HK-2 (cell line): ENCODE data around the gene SLCO2B1.
A peak's percentile ranks its signal among the peaks of the same experiment; 100 is the strongest.

Source experiments
- DNase-seq: peaks from one replicate; pipeline ENCODE4 v3.0.0-alpha.2; 2018; ENCODE audit not compliant: unreplicated experiment

The SLCO2B1 gene

DNA sequence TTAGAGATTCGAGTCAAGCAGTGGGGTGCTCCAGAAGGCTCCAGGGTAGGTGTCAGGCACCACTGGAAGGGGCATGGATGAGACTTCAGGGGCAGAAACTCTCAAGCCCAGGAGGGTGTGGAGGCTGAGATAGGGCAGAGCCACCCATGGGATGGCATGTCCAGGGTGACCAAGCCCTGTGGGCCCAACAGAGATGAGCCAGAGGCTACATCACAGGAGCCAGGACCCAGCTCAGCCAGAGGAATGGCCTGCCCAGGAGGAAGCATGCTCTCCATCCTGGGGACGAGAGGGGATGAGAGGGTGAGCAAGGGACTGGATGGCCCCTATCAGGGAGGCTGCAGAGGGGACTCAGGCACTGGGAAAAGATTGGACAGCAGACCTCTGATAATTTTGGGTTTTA, 42.8 kb downstream of the SLCO2B1 start:
- no peak for DNase-seq

DNA sequence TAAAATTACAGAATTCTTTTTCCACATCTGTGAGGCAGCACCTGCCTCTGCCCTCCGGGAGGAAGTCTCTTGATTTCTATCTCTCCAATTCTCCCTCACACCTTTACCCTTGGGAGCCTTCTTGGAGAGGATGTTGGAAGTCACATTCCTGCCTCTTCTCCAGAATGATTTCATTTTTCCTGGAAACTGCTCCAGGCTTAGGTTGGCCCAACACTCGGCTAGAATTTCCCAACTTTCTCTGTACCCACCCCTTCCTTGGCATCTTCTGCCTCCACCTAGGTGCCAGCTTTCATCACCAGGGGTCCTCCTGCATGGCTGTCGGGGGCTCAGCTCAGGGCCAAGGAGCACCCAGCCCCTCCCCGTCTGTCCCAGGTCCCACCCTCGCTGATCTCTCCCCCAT, 43.2 kb downstream of the SLCO2B1 start:
- DNase-seq: no peak

DNA sequence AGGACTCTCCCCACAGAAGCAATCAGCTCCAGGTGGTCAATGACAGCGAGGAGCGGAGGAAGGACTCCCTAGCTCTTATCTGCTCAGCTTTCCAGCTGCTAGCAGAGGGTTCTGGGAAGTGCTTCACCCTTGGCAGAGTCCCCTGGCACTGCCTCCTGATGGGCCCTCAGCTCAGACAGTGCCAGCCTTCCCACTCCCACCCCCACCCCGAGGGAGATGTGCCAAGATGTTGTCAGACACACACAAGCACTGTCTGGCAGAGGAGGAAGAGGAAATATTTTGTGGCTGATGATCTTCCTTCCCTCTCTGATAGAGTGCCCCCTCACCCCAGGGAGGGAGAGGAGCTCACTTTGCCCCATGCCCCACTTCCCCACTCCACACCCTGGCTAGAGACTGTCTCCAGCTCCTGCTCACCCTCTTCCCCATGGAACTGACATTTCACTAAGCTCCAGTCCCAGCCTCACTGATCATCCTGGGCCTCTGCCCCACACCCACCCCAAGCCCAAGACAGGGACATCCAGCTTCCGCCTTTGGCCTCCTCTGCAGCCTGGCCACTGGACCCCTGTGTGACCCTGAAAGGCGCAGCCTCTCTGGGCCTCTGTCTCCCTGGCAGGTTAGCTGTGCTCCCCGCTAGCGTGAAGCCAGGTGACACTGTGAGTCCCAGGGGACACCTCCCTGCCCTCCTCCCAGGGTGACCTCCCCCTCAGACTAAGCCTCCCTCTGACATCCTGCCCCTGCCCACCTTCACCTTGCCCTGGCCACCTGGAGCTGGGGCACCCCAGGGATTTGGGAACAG, 44.5 kb downstream of the SLCO2B1 start:
- DNase-seq: no peak

DNA sequence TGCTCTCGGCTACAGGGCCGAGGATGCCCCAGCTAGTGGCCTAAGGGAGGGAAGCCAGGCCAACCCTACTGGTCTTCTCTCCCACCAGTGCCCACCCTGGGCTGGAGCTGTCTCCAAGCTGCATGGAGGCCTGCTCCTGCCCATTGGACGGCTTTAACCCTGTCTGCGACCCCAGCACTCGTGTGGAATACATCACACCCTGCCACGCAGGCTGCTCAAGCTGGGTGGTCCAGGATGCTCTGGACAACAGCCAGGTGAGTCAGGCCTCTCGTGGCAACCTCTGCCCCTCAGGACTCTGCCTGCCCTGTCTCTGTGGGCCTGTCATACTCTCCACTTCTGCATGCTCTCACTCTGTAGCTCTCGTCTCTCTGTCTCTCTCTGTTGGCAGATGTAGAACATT, 45.5 kb downstream of the SLCO2B1 start:
- DNase-seq: no peak

DNA sequence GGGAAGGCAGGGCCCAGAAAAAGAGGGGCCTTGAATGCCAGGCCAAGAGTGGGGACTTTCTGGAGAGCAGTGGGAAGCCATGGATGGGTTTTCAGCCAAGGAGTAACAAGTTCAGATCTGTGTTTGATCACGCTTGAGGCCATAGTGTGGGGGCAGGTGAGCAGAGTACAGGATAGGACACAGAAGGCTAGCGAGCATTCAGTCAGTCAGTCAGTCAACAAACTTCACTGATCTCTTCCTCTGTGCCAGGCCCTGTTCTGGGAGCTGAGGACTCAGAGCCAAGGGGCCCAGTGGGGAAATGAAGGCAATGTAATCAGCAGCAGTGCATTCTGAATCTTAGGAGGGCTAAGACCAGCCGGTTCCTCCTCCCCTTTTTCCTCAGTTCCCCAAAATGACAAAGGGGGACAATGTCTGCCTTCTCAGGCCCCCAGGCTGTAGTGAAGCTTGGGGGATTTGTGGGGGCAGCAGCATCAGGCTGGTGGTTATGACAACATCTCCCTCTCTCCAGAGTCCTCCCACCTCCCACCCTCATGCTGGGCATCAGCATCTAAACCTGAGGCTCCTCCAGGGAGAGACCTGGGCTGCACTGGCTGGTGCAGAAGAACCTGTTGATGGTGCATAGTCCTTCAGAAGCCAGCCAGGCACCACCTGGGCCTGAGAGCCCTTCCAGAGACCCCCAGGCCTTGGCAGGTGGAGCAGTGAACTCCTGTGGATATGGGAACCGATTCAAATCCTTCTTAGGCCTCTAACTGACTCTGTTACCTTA, 46.8 kb downstream of the SLCO2B1 start:
- DNase-seq: no peak

DNA sequence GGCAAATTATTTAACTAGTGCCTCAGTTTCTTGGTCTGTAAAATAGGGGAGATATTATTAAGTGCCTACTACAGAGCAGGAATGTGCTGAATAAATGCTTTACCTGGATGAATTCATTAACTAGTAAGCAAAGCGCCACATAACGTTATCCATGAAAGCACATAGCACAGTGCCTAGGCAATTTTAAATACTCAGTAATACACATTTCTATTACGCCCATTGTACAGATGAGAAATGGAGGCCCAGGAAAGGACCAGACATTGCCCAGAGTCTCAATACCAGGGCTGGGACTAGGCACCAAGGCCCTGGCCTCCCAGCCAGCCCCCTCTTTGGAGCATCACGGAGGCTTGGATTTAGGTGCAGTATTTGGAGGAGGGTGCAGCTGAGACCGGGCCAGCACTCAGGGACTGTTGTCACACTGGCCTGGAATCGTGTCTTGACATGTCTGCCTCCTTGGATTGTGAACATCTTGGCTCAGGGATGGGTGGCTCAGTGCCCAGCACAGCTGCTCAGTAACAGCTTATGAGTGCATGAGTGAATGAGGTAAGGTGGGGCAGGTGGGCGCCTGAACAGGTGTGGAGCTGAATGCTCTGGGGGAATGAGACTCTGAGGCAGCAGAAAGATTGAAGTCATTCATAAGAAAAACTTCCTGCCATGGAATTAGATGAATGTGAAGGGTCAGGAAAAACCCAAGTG, 47.5 kb downstream of the SLCO2B1 start:
- DNase-seq: no peak

DNA sequence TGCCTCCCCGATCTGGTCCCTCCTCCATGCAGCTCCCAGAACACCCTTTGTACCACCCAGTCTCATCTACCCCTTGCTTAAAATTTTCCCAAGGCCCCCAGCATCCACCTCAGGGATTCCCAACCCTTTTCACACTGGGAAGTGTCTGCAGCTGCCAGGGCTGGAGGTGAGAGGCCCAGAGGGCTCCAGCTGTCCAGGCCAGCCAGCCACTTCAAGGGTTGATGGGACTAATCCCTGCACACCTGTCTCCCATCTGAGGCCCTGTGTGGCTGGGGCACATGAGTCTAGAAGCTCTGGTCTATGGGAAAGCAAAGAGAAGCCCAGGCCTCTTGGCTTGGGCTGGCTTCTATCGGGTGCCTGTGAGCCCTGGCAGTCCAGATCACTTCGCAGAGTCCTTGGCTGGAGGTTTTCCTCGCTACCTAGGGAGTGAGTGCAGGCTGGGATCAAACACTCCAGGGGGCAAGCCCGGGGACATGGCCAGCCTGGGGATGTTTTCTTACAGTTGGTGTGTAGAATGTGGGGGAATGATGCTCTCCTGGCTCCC, 48.6 kb downstream of the SLCO2B1 start:
- no peak for DNase-seq

DNA sequence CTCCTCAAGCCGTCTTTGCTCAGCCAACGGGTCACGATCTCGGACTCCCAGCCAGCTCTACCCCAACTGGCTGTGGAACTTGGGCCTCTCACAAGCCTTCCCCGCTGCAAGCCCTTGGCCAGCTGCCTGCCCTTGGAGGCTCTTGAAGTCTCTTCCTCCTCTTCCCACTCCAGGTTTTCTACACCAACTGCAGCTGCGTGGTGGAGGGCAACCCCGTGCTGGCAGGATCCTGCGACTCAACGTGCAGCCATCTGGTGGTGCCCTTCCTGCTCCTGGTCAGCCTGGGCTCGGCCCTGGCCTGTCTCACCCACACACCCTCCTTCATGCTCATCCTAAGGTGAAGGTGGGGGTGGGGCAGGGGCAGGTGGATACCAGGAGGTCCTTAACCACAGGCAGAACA, 49.1 kb downstream of the SLCO2B1 start:
- no peak for DNase-seq

DNA sequence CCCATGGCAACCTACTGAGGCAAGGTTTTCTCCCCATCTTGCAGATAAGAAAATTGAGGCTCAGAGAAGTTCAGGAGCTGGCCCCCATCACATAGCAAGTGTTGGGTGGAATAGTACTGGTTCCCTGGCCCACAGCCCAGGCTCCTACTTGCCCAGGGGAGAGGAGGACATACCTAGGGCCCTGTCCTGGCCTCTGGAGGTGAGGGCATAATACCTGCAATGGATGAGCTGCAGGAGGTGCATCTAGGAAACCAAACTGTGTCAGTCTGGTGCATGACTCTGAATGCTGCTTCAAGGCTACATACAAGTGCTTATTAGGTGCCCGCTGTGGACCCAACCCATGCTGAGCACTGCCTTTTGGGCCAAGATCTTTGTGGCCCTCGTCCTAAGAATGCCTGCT, 49.6 kb downstream of the SLCO2B1 start:
- DNase-seq: no peak

DNA sequence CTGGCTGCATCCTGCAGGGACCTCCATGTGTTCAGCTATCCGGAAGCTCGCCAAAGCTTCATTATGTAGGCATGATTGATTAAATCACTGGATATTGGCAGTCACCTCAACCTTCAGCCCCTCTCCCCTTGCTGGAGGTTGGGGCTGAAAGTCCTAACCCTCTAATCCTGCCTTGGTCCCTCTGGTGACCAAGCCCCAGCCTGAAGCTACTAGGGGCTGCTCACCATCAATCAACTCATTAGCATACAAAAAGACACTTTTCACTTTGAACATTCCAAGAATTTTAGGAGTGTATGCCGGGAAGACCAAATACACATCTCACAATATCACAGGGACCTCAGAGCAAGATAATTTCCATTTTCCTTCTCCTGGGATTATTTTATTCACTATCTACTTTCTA, 50.9 kb downstream of the SLCO2B1 start:
- DNase-seq: no peak

DNA sequence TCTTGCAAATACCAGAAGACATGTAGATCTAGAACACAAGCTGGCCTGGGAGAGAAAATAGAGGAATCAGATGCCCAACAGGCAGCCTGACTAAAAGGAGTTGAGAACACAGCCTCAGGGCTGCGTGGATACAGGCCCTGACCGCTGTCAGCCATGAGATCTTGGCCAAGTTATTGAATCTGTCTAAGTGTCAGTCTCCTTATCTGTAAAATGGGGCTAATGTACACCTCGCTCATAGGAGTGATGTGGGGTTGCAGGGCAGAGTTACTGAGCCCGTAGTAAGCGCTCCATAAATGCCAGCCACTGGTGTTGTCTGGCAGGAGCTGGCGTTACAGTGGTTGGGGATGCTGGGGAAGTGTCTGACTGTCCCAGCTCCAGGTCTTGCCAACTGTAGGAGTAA, 51.3 kb downstream of the SLCO2B1 start:
- no peak for DNase-seq

DNA sequence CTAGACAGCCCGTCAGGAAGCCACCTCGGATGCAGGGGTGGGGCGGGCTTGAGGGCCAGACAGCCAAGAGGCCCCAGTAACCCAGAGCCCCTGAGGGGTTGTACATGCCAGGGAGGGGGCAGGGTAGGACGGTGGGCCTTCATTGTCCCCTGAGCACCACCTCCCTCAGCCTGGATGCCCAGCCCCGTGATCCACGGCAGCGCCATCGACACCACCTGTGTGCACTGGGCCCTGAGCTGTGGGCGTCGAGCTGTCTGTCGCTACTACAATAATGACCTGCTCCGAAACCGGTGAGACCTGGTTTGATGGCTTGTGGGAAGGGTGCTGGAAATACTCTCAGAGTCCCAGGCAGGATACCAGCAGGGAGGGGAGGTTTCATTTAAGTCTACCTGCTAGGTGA, 52.2 kb downstream of the SLCO2B1 start:
- no peak for DNase-seq

DNA sequence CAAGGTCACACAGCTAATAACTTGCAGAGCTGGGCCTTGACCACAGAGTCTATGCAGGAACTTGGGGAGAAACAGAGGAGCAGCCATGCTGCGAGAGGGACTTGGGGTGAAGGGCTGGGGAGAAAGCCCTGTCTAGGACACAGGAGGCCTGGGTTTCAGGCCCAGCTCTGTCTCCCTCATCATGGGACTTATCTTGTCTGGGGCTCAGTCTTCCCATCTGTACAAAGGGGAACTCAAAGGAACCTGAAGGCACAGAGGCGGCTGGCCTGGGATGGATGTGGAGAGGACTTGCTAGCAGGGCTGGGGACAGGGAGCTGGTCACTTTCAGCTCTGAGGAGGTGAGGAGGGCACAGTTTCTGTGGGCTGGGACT, 52.7 kb downstream of the SLCO2B1 start:
- DNase-seq: no peak

DNA sequence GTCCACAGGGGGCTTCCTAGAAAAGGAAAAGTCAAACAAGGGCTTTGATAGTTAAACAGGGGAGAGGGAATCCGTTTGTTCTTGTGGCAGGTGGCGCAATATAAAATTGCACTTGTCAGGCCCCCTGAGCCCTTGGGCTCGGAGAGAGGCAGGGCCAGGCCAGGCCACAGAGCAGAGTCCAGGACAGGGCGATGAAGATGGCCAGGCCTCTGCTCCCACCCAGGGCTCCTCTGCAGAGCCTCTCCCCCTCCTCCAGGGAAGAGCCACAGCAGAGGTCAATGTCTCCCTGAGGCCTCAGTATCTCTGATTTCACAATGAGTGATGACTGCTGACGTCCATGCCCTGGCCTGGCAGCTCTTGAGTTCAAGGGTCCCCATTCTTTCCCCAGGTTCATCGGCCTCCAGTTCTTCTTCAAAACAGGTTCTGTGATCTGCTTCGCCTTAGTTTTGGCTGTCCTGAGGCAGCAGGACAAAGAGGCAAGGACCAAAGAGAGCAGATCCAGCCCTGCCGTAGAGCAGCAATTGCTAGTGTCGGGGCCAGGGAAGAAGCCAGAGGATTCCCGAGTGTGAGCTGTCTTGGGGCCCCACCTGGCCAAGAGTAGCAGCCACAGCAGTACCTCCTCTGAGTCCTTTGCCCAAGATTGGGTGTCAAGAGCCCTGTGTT, 53.2 kb downstream of the SLCO2B1 start:
- no peak for DNase-seq

DNA sequence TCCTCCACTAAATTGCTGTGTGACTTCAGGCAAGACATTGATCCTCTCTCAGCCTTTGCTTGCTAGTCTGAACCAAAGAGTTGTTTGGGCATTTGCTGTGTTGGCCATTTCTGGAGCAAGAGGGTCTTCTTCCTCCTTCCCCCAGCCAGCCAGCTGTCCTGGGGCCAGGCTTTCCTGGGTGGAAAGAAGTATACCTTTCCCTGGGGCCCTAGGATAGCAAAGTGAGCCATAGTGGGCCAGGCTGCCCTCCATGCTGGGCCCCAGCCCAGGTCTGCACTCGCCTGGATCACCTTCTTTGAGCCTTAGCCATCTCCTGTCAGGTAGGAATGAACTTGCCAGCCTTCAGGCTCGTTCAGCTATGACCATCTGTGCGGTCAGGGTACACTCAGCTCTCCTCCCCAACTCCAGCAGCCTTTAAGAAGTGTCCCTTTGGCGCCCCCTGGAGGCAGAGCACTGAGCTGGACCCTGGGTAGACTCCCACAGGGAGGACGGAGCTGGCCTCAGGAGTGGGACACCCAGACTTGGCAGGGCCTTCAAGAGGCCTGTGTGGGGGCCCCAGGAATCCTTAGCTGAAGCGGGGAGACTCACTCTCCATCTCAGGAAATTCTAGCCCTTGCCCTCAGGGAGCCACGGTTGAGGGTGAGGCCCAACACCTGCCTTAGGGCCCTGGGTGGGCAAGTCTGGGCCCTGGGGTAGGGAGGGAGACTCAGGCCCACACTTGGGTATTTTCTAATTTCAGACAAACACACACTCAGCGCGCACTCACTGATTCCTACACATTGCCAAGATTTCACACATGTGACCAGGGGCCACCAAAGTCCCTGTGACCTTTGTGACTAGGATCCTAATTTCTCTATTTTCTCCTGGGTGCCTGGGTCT, 54.0 kb downstream of the SLCO2B1 start:
- peak; percentile 85 for DNase-seq

DNA sequence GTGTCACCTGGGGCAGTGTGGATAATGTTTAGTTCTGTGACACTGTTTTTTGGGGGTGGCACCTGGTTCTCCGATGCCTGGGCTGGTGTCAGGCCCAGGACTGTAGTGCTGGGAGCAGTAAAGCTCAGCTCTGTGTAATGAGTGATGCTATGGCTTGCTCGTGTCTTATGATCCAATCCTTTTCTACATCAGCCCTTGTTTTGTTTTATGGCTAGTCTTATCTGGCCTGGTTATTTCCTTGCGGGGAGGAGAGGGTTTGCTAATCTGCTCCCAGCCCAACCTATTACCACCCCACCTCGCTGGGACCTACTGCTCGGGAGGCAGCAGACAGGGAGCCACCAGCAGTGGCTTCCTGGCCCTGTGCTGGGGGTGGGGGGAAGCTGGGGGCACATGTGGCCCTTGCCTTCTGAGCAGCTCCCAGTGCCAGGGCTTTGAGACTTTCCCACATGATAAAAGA, 54.7 kb downstream of the SLCO2B1 start:
- DNase-seq: no peak

DNA sequence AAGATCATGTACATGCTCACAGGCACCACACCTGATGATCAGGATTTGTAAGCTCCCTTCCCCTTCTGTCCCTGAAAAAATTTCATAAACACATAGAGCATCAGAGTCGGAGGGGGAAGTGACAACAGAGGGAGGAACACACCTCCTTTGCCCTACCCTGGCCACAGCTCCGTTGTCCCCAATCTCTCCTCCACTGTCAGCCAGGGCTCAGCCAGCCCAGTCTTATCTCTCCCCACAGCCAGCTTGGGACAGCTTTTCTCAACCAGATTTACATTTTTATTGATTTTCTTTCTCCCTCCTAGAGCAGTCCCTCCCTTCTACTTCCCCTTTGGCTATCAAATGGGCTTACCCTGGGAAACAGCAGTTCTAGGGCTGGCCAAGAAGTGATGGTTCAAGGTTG, 57.5 kb downstream of the SLCO2B1 start:
- DNase-seq: no peak

DNA sequence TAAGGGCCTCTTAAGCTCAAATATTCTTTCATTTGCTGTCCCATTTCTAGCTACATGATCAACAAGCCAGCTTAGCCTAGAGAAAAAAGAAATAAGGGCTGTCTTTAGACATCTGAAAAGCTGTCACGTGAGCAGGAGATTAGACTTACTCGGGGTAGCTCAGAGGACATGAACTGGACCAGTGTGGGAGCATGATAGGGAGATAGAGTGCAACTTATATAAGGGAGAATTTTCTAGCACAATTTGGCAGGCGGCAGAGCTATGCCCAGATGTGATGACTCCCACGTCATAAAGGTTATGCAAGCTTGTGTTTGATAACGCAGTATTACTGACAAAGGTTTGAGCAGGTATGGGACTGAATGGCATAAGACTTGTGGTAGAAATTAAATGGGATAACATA, 61.5 kb downstream of the SLCO2B1 start:
- DNase-seq: no peak

DNA sequence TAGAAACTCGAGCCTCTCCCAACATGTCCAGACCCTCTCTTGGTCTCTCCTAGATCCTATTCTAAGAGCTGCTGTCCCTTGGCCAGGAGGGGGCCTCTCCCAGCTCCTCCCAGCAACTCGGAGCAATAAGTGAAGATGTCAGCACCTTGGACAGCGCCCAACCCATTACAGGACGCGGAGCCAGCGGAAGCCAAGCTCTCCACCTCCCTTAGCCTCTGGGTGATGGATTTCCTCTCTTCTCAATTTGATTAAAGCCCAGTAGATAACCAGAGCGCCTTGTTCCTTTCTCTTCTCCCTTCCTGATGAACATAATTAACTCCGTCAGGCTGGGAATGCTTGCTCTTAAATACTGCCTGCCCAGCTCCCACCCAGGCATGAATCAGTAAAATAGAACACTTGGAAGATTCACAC, 63.5 kb downstream of the SLCO2B1 start:
- DNase-seq: peak; percentile 80

DNA sequence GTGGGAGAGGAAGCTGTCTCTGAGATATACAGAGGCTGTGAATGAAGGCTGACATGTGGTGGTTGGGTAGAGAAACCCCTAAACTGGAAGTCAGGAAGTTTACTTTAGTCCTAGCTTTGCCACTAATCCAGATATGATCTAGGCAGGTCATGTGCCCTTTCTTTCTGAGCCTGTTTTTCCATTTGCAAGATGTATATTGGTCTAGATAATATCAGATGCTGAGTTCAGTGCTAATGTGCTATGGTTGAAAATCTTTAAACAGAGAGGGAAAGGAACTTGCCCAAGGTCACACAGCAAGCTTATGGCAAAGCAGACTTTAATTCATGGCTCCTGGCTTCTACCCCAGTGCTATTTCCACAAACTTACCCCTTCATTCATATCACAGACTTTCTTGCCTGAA, 63.9 kb downstream of the SLCO2B1 start:
- no peak for DNase-seq

DNA sequence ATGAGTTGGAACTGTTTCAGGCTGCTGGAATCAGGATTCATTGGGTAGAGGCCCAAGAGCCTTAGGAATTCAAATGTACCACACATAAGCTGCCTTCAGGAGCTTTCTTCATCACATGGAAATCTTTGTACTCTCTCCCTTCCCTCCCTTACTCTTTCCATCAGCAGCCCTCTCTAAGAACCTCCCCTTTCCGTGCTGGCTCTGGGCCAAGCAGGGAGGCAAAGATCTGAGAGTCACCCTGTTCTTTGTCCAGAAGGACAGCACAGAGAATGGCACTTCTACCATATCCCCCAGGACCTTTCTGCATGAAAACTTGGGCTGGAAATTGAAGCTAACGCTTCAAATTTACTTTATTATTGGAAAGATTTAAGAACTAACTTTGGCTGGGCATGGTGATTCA, 69.0 kb downstream of the SLCO2B1 start:
- DNase-seq: no peak
